ENCODE results near the gene CYREN. TPM values are rescaled to one million over a fixed set of nuclear protein-coding genes. Genes with fewer than 3 reads are reported as not detected.

CYREN gene
- 27.6 and 28.5 TPM in 2 replicates for total RNA-seq

DNA sequence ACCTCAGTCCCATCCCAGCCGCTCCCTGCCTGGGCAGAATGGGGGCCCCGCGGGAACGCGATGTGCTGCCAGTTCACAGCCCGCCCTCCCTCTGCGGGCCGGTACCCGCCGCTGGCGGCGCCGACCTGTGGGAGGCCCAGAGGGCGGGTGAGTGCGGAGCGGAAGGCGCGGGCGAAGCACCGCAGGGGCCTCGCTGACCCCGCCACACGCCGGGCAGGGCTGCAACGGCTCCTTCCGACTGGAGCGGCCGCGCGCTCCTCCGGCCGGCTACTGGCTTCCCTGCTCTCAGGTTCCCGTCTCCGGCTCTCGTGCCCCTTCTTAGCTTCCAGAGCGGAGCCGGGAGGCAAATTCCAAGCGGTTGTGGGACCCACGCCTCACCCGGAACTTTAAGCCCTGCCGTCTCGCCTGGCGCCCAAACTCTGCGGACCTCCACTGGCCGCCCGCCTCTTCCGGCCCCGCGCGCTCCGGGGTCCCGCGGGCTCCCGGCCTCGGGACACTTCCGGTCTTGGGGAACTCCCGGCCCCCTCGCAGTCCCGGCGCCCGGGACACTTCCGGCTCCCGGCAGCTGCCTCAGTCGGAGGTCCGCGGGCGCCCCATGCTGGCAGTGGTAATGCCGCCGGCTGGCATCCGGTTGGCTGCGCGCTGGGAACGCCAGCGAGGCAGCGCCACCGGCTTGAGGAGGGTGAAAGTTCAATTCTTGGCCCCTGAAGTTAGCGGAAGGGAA, at the start of gene CYREN:
Gene CYREN (minus strand): TSS at position 434 of the 724 bp plus-strand sequence. CDS start 1,785 bp downstream, outside the sequence.

GRCh38 chr7:135211179-135211945, 40.9 kb upstream of the CYREN start, which contains the start of gene WDR91:
Gene WDR91, minus strand, starts transcription at chr7:135211526. Its CDS starts 24 bp downstream, at chr7:135211502.

GRCh38 chr7:135147899-135148721, 22.4 kb downstream of the CYREN start, which contains the start of gene TMEM140:
Gene TMEM140, plus strand, starts transcription at chr7:135148072. Its CDS starts 16,370 bp downstream, at chr7:135164442.

Other genes starting within 250 kb of the CYREN start
- 0.32 and 0.52 TPM in 2 replicates for gene AGBL3, start 184.2 kb downstream of the CYREN start, total RNA-seq
- gene TMEM140, start 22.6 kb downstream of the CYREN start, total RNA-seq: 12.0 and 14.7 TPM in 2 replicates
- gene WDR91, start 40.8 kb upstream of the CYREN start, total RNA-seq: 4.9 and 6.4 TPM in 2 replicates
- not detected in 2 replicates for gene STRA8, start 63.1 kb upstream of the CYREN start, total RNA-seq